Duodenal mucosa (tissue), 2 donors: Measurements from ENCODE around the gene CD1D.

ENCODE experiments used
- H3K27ac ChIP-seq: one replicate; pipeline ENCODE4 v1.7.0; 2013; ENCODE audit warnings: low read depth, low read length
- H3K27me3 ChIP-seq, 2 donors: one replicate each; pipeline ENCODE4 v1.7.0; 2013; ENCODE audit warnings: low read length in 2 of 2, control low read depth in 1 of 2; ENCODE audit not compliant: insufficient read depth in 2 of 2, control insufficient read depth in 1 of 2
- H3K36me3 ChIP-seq, 2 donors: one replicate each; pipeline ENCODE4 v1.7.0; 2013; ENCODE audit warnings: low read length in 2 of 2, control low read depth in 1 of 2; ENCODE audit not compliant: insufficient read depth in 2 of 2, control insufficient read depth in 1 of 2
- H3K4me1 ChIP-seq, 2 donors: one replicate each; pipeline ENCODE4 v1.7.0; 2013; ENCODE audit warnings: low read length in 2 of 2, control low read depth in 1 of 2; ENCODE audit not compliant: insufficient read depth in 2 of 2, control insufficient read depth in 1 of 2
- H3K4me3 ChIP-seq, 2 donors: one replicate each; pipeline ENCODE4 v1.7.0; 2013; ENCODE audit warnings: low read length in 2 of 2, low read depth in 1 of 2
- H3K9ac ChIP-seq, 2 donors: one replicate each; pipeline ENCODE4 v1.7.0; 2013; ENCODE audit warnings: low read length in 2 of 2, low read depth in 1 of 2
- H3K9me3 ChIP-seq, 2 donors: one replicate each; pipeline ENCODE4 v1.7.0; 2013; ENCODE audit warnings: low read length in 2 of 2, control low read depth in 1 of 2; ENCODE audit not compliant: control insufficient read depth in 1 of 2

Gene CD1D

GRCh38 chr1:158149577-158150269 lies 31.0 kb upstream of the CD1D start:
- Histone ChIP-seq H3K4me3 (peak overlapping the region; percentile 66 to 71), H3K4me1 (peaks cover 5 to 10% of the 10 kb centered on the region in 2 donors), H3K36me3 (no peaks in the 10 kb centered on the region), H3K27ac (no peak overlapping the region), H3K9me3 (no peaks in the 10 kb centered on the region), H3K27me3 (no peaks in the 10 kb centered on the region), H3K9ac (peak overlapping the region; percentile 14)

DNA sequence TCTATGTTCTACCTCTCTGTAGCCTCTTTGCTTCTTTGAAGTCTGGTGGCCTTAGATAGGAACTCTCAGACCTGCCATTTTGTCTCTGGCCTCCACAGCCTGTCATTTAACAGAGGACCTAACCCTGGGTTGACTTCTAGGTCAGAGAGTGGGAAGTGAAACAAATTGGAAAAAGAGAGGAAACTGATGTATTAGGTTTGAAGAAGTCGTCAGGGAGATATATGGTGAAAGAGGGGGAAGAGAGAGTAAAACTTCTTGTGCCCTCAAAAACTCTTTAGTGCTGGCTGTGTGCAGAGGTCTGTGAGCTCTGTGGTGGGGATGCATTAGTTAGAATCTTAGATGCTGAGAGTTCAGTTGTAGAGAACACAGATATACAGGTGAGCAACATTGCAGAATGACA lies 30.2 kb upstream of the CD1D start:
- H3K27ac ChIP-seq = no peak overlapping the region
- H3K27me3 ChIP-seq = no peaks in the 10 kb centered on the region
- H3K4me1 ChIP-seq = peaks cover 5 to 10% of the 10 kb centered on the region in 2 donors
- no peaks in the 10 kb centered on the region for H3K36me3 ChIP-seq
- H3K9ac ChIP-seq = no peak overlapping the region
- no peak overlapping the region for H3K4me3 ChIP-seq
- H3K9me3 ChIP-seq = no peaks in the 10 kb centered on the region

DNA sequence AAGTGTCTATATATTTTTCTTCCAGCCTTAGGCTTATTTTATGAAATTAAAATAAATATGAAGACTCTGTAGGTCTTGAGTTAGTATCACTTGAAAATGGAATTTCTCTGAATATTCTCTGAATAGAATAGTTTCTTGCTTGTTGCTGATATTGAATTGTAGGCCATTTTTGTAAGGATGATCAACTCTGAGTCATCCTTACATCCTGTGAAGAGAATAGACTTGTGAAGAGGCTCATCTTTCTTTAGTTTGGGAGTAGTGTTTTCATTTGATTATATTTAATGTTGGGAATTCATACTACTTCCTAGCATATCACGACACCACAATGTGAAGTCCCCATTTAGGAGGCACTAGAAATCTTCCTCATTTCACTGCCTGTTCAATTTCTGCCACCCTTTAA lies 27.5 kb upstream of the CD1D start:
- H3K36me3 ChIP-seq = no peaks in the 10 kb centered on the region
- H3K4me3 ChIP-seq = no peak overlapping the region
- no peak overlapping the region for H3K9ac ChIP-seq
- H3K27me3 ChIP-seq = no peaks in the 10 kb centered on the region
- H3K9me3 ChIP-seq = no peaks in the 10 kb centered on the region
- no peak overlapping the region for H3K27ac ChIP-seq
- peaks cover 5 to 10% of the 10 kb centered on the region in 2 donors for H3K4me1 ChIP-seq

- H3K9ac ChIP-seq = no peak overlapping the region
- H3K4me1 ChIP-seq = peaks cover 5 to 10% of the 10 kb centered on the region in 2 donors
- H3K27me3 ChIP-seq = no peaks in the 10 kb centered on the region
- no peaks in the 10 kb centered on the region for H3K9me3 ChIP-seq
- no peak overlapping the region for H3K4me3 ChIP-seq
- no peak overlapping the region for H3K27ac ChIP-seq
- no peaks in the 10 kb centered on the region for H3K36me3 ChIP-seq
Observed at GRCh38 chr1:158153746-158154444, 26.8 kb upstream of the CD1D start.

DNA sequence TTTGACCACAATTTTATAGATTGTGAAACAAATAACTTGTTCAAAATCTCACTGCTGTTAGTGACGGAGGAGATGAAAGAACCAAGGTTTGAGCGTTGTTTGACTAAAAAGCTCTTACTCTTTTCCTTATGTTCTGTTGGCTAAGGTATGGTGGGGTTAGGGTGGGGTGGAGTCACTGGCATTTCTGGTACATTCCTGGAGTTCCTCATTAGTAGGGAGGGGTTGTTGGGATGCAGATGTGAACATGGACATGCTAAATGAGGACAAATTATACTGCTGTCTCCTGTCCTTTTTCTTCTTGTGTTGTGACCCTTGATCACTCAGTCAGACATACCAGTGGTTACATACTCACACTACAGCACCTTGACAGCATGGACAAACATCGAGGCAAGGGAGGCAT lies 26.2 kb upstream of the CD1D start:
- Histone ChIP-seq H3K27me3 (no peaks in the 10 kb centered on the region), H3K9ac (no peak overlapping the region), H3K27ac (no peak overlapping the region), H3K9me3 (no peaks in the 10 kb centered on the region), H3K4me1 (peaks cover 5 to 7% of the 10 kb centered on the region in 2 donors), H3K36me3 (no peaks in the 10 kb centered on the region), H3K4me3 (no peak overlapping the region)

DNA sequence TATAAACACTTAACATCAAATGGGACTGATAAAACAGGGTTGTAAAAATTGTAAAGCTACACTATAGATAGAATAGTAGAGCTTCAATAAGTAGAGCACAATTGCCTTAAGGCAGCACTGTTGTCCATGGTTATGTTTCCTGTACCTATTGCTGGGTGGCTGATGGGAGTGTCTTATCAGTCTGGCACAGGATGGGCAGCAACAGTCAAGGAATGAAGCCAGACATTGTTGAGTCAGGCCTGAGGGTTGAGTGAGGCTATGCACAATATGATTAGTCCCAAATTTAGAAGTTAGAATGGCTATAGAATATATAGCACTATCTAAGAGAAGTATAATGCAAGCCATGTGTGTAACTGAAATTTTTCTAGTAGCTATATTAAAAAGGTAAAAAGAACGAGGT lies 25.0 kb upstream of the CD1D start:
- no peaks in the 10 kb centered on the region for H3K9me3 ChIP-seq
- H3K4me3 ChIP-seq = no peak overlapping the region
- no peaks in the 10 kb centered on the region for H3K36me3 ChIP-seq
- no peaks in the 10 kb centered on the region for H3K27me3 ChIP-seq
- H3K27ac ChIP-seq = no peak overlapping the region
- no peaks in the 10 kb centered on the region for H3K4me1 ChIP-seq
- H3K9ac ChIP-seq = no peak overlapping the region

DNA sequence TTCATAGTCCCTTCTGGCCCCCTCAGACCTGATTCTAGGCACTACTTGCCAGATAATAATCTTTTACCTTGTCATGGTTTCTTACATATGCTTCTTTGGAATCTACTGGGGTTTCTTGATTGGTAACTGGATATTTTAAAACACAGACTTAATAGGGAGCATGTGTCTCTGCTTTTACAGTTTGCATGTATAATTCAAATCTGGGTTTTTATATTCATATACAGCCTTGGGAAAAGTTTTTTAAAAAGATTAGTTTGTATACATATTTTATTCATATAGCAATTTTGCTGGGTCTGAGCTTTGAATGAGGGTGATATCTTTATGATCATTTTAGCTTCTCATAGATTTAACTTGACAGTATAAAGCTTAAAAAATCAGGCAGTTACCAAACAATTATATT lies 21.1 kb upstream of the CD1D start:
- H3K4me1 ChIP-seq = no peaks in the 10 kb centered on the region
- H3K27me3 ChIP-seq = peaks cover 0 to 6% of the 10 kb centered on the region in 2 donors
- no peak overlapping the region for H3K27ac ChIP-seq
- H3K9ac ChIP-seq = no peak overlapping the region
- H3K4me3 ChIP-seq = no peak overlapping the region
- H3K9me3 ChIP-seq = no peaks in the 10 kb centered on the region
- no peaks in the 10 kb centered on the region for H3K36me3 ChIP-seq

GRCh38 chr1:158161446-158161845 lies 19.2 kb upstream of the CD1D start:
- Histone ChIP-seq H3K4me1 (no peaks in the 10 kb centered on the region), H3K9me3 (no peaks in the 10 kb centered on the region), H3K36me3 (no peaks in the 10 kb centered on the region), H3K9ac (no peak overlapping the region), H3K4me3 (no peak overlapping the region), H3K27me3 (peaks cover 0 to 6% of the 10 kb centered on the region in 2 donors), H3K27ac (no peak overlapping the region)

DNA sequence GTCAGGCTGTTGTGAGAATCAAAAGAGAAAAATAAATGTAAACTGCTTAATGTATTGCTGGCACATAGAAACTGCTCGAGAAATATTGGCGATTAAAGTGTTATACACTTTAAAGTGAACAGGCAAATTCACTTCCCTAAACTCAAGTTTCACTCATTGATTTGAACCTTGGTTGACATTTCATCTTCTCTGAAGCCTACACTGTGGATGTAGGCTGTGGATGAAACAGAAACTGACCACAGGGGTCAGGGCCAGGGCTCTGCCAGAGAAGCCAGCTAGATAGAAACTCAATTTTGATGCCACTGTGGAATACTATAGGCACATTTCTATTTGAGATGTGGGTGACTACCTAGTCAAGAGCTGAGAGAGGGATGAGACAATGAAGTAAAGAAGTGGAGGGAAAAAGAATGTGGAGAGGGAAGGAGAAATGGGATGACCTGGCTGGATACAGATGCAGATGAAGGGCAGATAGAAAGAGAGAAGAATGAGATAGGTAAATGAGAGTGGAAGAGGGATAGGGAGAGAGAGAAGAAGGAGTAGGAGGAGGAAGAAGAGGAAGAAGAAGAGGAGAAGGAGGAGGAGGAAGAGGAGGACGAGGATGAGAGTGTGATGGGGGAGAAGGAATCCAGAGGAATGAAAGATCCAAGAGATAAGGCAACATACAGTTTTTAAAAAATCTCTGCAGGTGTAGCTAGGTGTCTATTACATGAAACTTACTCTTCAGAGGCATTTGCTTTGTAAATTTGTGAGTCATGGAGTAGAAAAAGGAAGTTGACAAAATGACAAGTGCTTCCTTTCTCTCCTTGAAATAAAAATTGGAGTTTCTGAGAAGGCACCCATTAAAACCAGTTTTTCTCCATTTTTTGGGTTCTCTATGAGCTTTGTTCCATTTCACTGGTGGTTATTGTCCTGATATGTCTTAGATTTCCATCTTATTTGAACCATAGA lies 17.4 kb upstream of the CD1D start:
- Histone ChIP-seq H3K9ac (no peak overlapping the region), H3K36me3 (no peaks in the 10 kb centered on the region), H3K27me3 (peaks cover 0 to 6% of the 10 kb centered on the region in 2 donors), H3K4me3 (no peak overlapping the region), H3K9me3 (no peaks in the 10 kb centered on the region), H3K4me1 (no peaks in the 10 kb centered on the region), H3K27ac (no peak overlapping the region)

DNA sequence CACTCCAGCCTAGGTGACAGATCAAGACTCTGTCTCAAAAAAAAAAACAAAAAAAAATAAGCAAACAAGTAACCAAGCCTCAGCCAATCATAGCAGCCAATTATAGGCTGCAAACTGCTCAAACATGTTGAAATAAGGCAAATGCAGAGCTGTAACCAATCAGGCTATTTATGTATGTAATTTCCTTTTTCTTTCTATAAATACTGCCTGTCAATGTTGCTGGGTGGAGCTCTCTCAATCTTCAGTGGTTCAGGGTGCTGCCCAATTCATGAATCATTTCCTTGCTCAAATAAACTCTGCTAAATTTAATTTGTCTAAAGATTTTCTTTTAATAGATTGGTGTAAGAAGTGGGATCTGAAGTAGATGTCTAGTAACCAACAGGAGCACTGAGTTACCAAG lies 11.6 kb upstream of the CD1D start:
- no peaks in the 10 kb centered on the region for H3K4me1 ChIP-seq

More for the DNA sequence above, 11.6 kb upstream of the CD1D start:
- no peaks in the 10 kb centered on the region for H3K9me3 ChIP-seq
- no peak overlapping the region for H3K9ac ChIP-seq
- no peaks in the 10 kb centered on the region for H3K27me3 ChIP-seq
- H3K4me3 ChIP-seq = no peak overlapping the region
- no peaks in the 10 kb centered on the region for H3K36me3 ChIP-seq
- H3K27ac ChIP-seq = no peak overlapping the region
